ENCODE results near the gene KIF18A.

GRCh38 chr11:27973851-27974536 is 134.0 kb downstream of the KIF18A start:
- no peak for TF ChIP-seq TAF1 (IDR thresholded peaks at IDR 0.05; ENCODE audit: borderline replicate concordance, low read depth, low read length)
- TF ChIP-seq POLR2A (IDR thresholded peaks at IDR 0.05; ENCODE audit: low read depth, low read length), result no peak
